Vagina (tissue), 2 donors: ENCODE data around the gene OVAAL. TPM values are rescaled to one million over a fixed set of nuclear protein-coding genes. Genes with fewer than 3 reads are reported as not detected.

ENCODE experiments used
- DNase-seq, 2 donors: peaks; one replicate each; pipeline ENCODE4 v3.0.0-alpha.2; 2017; ENCODE audit errors: extremely low spot score in 2 of 2
- H3K27ac ChIP-seq: fragments of 200-600 bp; sonication (generic); one replicate; pipeline ENCODE4 v1.5.1; 2019
- H3K27me3 ChIP-seq: fragments of 200-600 bp; sonication (generic); one replicate; pipeline ENCODE4 v1.5.1; 2019
- H3K36me3 ChIP-seq, 2 donors: fragments of 200-600 bp; sonication (generic); one replicate each; pipeline ENCODE4 v1.5.1; 2017 to 2019
- H3K4me1 ChIP-seq: fragments of 200-600 bp; sonication (generic); one replicate; pipeline ENCODE4 v1.5.1; 2019
- H3K4me3 ChIP-seq, 2 donors: fragments of 200-600 bp; sonication (generic); 1 replicate in 1 of 2; 2 replicates in 1 of 2; pipeline ENCODE4 v1.5.1; 2016 to 2019
- H3K9me3 ChIP-seq: fragments of 200-600 bp; sonication (generic); one replicate; pipeline ENCODE4 v1.5.1; 2019
- CTCF ChIP-seq, 3 experiments: fragments of 450-650 bp in 2 of 3; fragments of 200-600 bp in 1 of 3; sonication (generic) in 1 of 3; IDR thresholded peaks; one replicate each; pipeline ENCODE4 v1.5.1; 2017 to 2019; ENCODE audit warnings: antibody characterized with exemption in 3 of 3, mild to moderate bottlenecking in 2 of 3, moderate library complexity in 2 of 3
- POLR2A ChIP-seq, 2 donors: fragments of 450-650 bp; IDR thresholded peaks; one replicate each; pipeline ENCODE4 v1.6.1; 2017; ENCODE audit warnings: antibody characterized with exemption in 2 of 2, mild to moderate bottlenecking in 2 of 2, moderate library complexity in 2 of 2
- POLR2AphosphoS5 ChIP-seq, 2 donors: sonication (generic); formaldehyde crosslinking; IDR thresholded peaks; one replicate each; pipeline ENCODE4 v1.9.0; 2017; ENCODE audit warnings: antibody characterized with exemption in 2 of 2, mild to moderate bottlenecking in 2 of 2, low read depth in 1 of 2; ENCODE audit not compliant: insufficient read depth in 1 of 2
- intact Hi-C: fragments of 100-400 bp; cut with DNase I; formaldehyde crosslinking; loops from one replicate; pipeline ENCODE4 v1.15.1; 2023
- small RNA-seq: library from RNA; depleted of rRNA; stranded (forward); fragments of <200 nt; gene quantifications from one replicate; pipeline ENCODE3, GENCODE V24; 2016
- total RNA-seq: library from RNA; depleted of rRNA; stranded (reverse); fragments of >200 nt; gene quantifications from one replicate; pipeline ENCODE4 v1.2.3, GENCODE V29; 2016

Gene OVAAL
- total RNA-seq, 1 donor from 2014 or later, result not detected

- Histone ChIP-seq H3K36me3 (no peaks in the 10 kb centered on the region), H3K27ac (no peak overlapping the region), H3K4me1 (no peaks in the 10 kb centered on the region), H3K9me3 (no peaks in the 10 kb centered on the region), H3K4me3 (no peak overlapping the region), H3K27me3 (no peaks in the 10 kb centered on the region)
- intact Hi-C loops, result no loop called here
- DNase-seq, result no peak
- TF ChIP-seq POLR2AphosphoS5 (IDR thresholded peaks at IDR 0.05; ENCODE audit: insufficient read depth in 1 of 2, low read depth in 1 of 2) (peak in 1 of 2 donors; percentile 25), POLR2A (IDR thresholded peaks at IDR 0.05) (no peak)
Measured at GRCh38 chr1:180611016-180611930, 52.5 kb downstream of the OVAAL start.

GRCh38 chr1:180612632-180613031 is 53.9 kb downstream of the OVAAL start:
- no peaks in the 10 kb centered on the region for H3K9me3 ChIP-seq
- H3K27me3 ChIP-seq, result no peaks in the 10 kb centered on the region
- H3K4me1 ChIP-seq, result no peaks in the 10 kb centered on the region
- H3K36me3 ChIP-seq, result no peaks in the 10 kb centered on the region
- no peak for DNase-seq
- no peak overlapping the region for H3K4me3 ChIP-seq
- TF ChIP-seq POLR2AphosphoS5 (IDR thresholded peaks at IDR 0.05; ENCODE audit: insufficient read depth in 1 of 2, low read depth in 1 of 2), result no peak
- no peak for TF ChIP-seq CTCF (IDR thresholded peaks at IDR 0.05)
- TF ChIP-seq POLR2A (IDR thresholded peaks at IDR 0.05), result no peak
- H3K27ac ChIP-seq, result no peak overlapping the region
- intact Hi-C loops, result no loop called here

GRCh38 chr1:180614730-180615129 is 56.0 kb downstream of the OVAAL start:
- TF ChIP-seq CTCF (IDR thresholded peaks at IDR 0.05) (no peak), POLR2A (IDR thresholded peaks at IDR 0.05) (no peak), POLR2AphosphoS5 (IDR thresholded peaks at IDR 0.05; ENCODE audit: insufficient read depth in 1 of 2, low read depth in 1 of 2) (no peak)
- DNase-seq, result no peak
- Histone ChIP-seq H3K4me1 (no peaks in the 10 kb centered on the region), H3K9me3 (no peaks in the 10 kb centered on the region), H3K27ac (no peak overlapping the region), H3K4me3 (no peak overlapping the region), H3K27me3 (no peaks in the 10 kb centered on the region), H3K36me3 (no peaks in the 10 kb centered on the region)
- intact Hi-C loops, result no loop called here

GRCh38 chr1:180615493-180616290 is 56.9 kb downstream of the OVAAL start:
- no peaks in the 10 kb centered on the region for H3K9me3 ChIP-seq
- TF ChIP-seq POLR2A (IDR thresholded peaks at IDR 0.05), result no peak
- H3K27ac ChIP-seq, result no peak overlapping the region
- H3K27me3 ChIP-seq, result no peaks in the 10 kb centered on the region
- no peak overlapping the region for H3K4me3 ChIP-seq
- no peaks in the 10 kb centered on the region for H3K36me3 ChIP-seq
- H3K4me1 ChIP-seq, result no peaks in the 10 kb centered on the region
- intact Hi-C loops, result no loop called here
- no peak for DNase-seq

Small RNAs within 50 kb of the gene (small RNA-seq; reads per million reads assigned to genes)
- not detected for gene RF00019

Other genes starting within 250 kb of the OVAAL start
- 34.4 TPM for gene ACBD6, start 56.4 kb upstream of the OVAAL start, total RNA-seq
- 12.0 TPM for gene XPR1, start 73.1 kb downstream of the OVAAL start, total RNA-seq